Measurements from ENCODE around the gene SCOC. TPM values are rescaled to one million over a fixed set of nuclear protein-coding genes. Genes with fewer than 3 reads are reported as not detected.

The SCOC gene
- total RNA-seq, 1 experiment from 2014 or later: 44.2 TPM

GRCh38 chr4:140342620-140343019 lies 30.8 kb upstream of the SCOC start:
- Histone ChIP-seq H3K27ac (ENCODE audit: low read depth, low read length, poor library complexity, severe bottlenecking) (no peak overlapping the region), H3K4me1 (ENCODE audit: insufficient read depth, low read length, poor library complexity, severe bottlenecking) (no peaks in the 10 kb centered on the region), H3K4me3 (ENCODE audit: low read depth, low read length, poor library complexity, severe bottlenecking) (no peak overlapping the region), H3K27me3 (replicated peaks; ENCODE audit: insufficient read depth, low read depth, low read length, poor library complexity) (no peaks in the 10 kb centered on the region), H3K9me3 (ENCODE audit: low read depth, low read length, poor library complexity, severe bottlenecking) (no peaks in the 10 kb centered on the region), H3K36me3 (ENCODE audit: insufficient read depth, low read length, poor library complexity, severe bottlenecking) (no peaks in the 10 kb centered on the region)
- ChIA-PET POLR2A (ENCODE audit: low non-redundant PET) (no interaction called here), CTCF (no interaction called here)
- TF ChIP-seq, protein P1, sequence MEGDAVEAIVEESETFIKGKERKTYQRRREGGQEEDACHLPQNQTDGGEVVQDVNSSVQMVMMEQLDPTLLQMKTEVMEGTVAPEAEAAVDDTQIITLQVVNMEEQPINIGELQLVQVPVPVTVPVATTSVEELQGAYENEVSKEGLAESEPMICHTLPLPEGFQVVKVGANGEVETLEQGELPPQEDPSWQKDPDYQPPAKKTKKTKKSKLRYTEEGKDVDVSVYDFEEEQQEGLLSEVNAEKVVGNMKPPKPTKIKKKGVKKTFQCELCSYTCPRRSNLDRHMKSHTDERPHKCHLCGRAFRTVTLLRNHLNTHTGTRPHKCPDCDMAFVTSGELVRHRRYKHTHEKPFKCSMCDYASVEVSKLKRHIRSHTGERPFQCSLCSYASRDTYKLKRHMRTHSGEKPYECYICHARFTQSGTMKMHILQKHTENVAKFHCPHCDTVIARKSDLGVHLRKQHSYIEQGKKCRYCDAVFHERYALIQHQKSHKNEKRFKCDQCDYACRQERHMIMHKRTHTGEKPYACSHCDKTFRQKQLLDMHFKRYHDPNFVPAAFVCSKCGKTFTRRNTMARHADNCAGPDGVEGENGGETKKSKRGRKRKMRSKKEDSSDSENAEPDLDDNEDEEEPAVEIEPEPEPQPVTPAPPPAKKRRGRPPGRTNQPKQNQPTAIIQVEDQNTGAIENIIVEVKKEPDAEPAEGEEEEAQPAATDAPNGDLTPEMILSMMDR (conservative IDR thresholded peaks at IDR 0.05; ENCODE audit: low read depth, low read length): no peak
- TF ChIP-seq EZH2 (IDR thresholded peaks at IDR 0.05; ENCODE audit: borderline replicate concordance, low read depth, low read length, poor library complexity, severe bottlenecking): no peak
- DNase-seq (ENCODE audit: low spot score): no peak
- BruUV-seq (replicated peaks): no TSS peak
- intact Hi-C loops (cut with micrococcal nuclease; ENCODE audit: unreplicated experiment): no loop called here

GRCh38 chr4:140343303-140343702 lies 30.1 kb upstream of the SCOC start:
- no peak overlapping the region for H3K27ac ChIP-seq (ENCODE audit: low read depth, low read length, poor library complexity, severe bottlenecking)
- TF ChIP-seq, protein P1 (conservative IDR thresholded peaks at IDR 0.05; ENCODE audit: low read depth, low read length): no peak
- TF ChIP-seq EZH2 (IDR thresholded peaks at IDR 0.05; ENCODE audit: borderline replicate concordance, low read depth, low read length, poor library complexity, severe bottlenecking): no peak
- ChIA-PET POLR2A (ENCODE audit: low non-redundant PET) (no interaction called here), CTCF (no interaction called here)
- H3K36me3 ChIP-seq (ENCODE audit: insufficient read depth, low read length, poor library complexity, severe bottlenecking): no peaks in the 10 kb centered on the region
- no TSS peak for BruUV-seq (replicated peaks)
- H3K27me3 ChIP-seq (replicated peaks; ENCODE audit: insufficient read depth, low read depth, low read length, poor library complexity): no peaks in the 10 kb centered on the region
- intact Hi-C loops (cut with micrococcal nuclease; ENCODE audit: unreplicated experiment): no loop called here
- no peaks in the 10 kb centered on the region for H3K4me1 ChIP-seq (ENCODE audit: insufficient read depth, low read length, poor library complexity, severe bottlenecking)
- H3K9me3 ChIP-seq (ENCODE audit: low read depth, low read length, poor library complexity, severe bottlenecking): no peaks in the 10 kb centered on the region
- DNase-seq (ENCODE audit: low spot score): peak; percentile 17
- no peak overlapping the region for H3K4me3 ChIP-seq (ENCODE audit: low read depth, low read length, poor library complexity, severe bottlenecking)

DNA sequence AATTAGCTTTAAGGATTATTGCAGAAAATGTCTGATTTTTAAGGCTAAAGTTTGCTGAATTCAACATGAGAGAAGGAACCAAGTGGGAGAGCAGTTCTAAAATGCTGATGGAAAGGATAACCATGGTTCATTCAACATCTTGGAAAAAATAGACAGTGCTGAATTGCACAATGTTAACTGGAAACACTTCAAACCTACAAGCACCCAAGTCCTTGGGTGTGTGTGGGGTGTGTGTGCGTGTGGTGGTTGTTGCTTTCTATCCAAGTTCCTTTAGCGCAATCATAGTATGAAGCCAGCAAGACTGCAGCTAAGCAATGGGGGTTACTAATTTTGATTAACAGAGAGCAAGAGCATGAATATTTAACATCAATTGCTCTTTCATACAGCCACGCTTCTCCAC lies 29.3 kb upstream of the SCOC start:
- Histone ChIP-seq H3K27ac (ENCODE audit: low read depth, low read length, poor library complexity, severe bottlenecking) (no peak overlapping the region), H3K4me3 (ENCODE audit: low read depth, low read length, poor library complexity, severe bottlenecking) (no peak overlapping the region), H3K9me3 (ENCODE audit: low read depth, low read length, poor library complexity, severe bottlenecking) (no peaks in the 10 kb centered on the region), H3K27me3 (replicated peaks; ENCODE audit: insufficient read depth, low read depth, low read length, poor library complexity) (no peaks in the 10 kb centered on the region), H3K36me3 (ENCODE audit: insufficient read depth, low read length, poor library complexity, severe bottlenecking) (no peaks in the 10 kb centered on the region), H3K4me1 (ENCODE audit: insufficient read depth, low read length, poor library complexity, severe bottlenecking) (no peaks in the 10 kb centered on the region)
- intact Hi-C loops (cut with micrococcal nuclease; ENCODE audit: unreplicated experiment): no loop called here
- ChIA-PET CTCF (no interaction called here), POLR2A (ENCODE audit: low non-redundant PET) (no interaction called here)
- TF ChIP-seq, protein P1 (conservative IDR thresholded peaks at IDR 0.05; ENCODE audit: low read depth, low read length): no peak
- TF ChIP-seq EZH2 (IDR thresholded peaks at IDR 0.05; ENCODE audit: borderline replicate concordance, low read depth, low read length, poor library complexity, severe bottlenecking): no peak
- no TSS peak for BruUV-seq (replicated peaks)
- no peak for DNase-seq (ENCODE audit: low spot score)
